GM12878 (cell line): ENCODE measurements around the gene SLC37A1. TPM values are rescaled to one million over a fixed set of nuclear protein-coding genes. Genes with fewer than 3 reads are reported as not detected.
A peak's percentile ranks its signal among the peaks of the same experiment; 100 is the strongest.

Source experiments
- ATAC-seq: fragments of 200-7000 bp; cut with Tn5 transposase; 3 replicates; pipeline ENCODE4 v1.9.1; 2020; ENCODE audit warnings: mild to moderate bottlenecking, moderate library complexity
- BruUV-seq: library from RNA; stranded (reverse); fragments of 400-500 nt; replicated peaks from 2 replicates; lab custom pipeline; 2021; lab: Mats Ljungman, UMichigan
- CTCF ChIA-PET: fragments of 300-600 bp; sonication (Branson Sonifier 250); formaldehyde crosslinking; extraction: SDS; loops from one replicate; lab custom pipeline; 2021; ENCODE audit warnings: inconsistent platforms; lab: Yijun Ruan, JAX
- POLR2A ChIA-PET: fragments of 350-600 bp; formaldehyde crosslinking; extraction: SDS; loops from one replicate; lab custom pipeline; 2021; ENCODE audit warnings: inconsistent platforms; lab: Charles Lee
- RAD21 ChIA-PET: fragments of 300-600 bp; sonication (Branson Sonifier 250); formaldehyde crosslinking; loops from one replicate; lab custom pipeline; 2023; ENCODE audit warnings: antibody characterized with exemption; ENCODE audit not compliant: unreplicated experiment; lab: Charles Lee
- SMC1A ChIA-PET: fragments of 300-600 bp; sonication (Branson Sonifier 250); formaldehyde crosslinking; loops from one replicate; lab custom pipeline; 2023; ENCODE audit not compliant: unreplicated experiment, uncharacterized antibody; lab: Charles Lee
- DNase-seq: peaks from one replicate; pipeline ENCODE4 v3.0.0-alpha.2; 2011; ENCODE audit warnings: low read depth, low spot score
- FAIRE-seq: peaks from 3 replicates; lab custom pipeline; 2011; peaks lifted over from hg19 to GRCh38; lab: Jason Lieb, UNC
- H2AFZ ChIP-seq: 2 replicates; pipeline ENCODE4 v1.6.0; 2011; ENCODE audit warnings: low read depth, low read length, control low read depth; ENCODE audit not compliant: control insufficient read depth
- H3K27ac ChIP-seq: 2 replicates; pipeline ENCODE4 v1.5.1; 2011; ENCODE audit warnings: control low read depth; ENCODE audit not compliant: control insufficient read depth, insufficient read depth
- H3K27me3 ChIP-seq, 2 experiments: replicated peaks in 1 of 2; 2 replicates each; pipeline versions ENCODE4 v1.6.0 to v1.6.1; 2011; ENCODE audit warnings: low read length in 1 of 2; ENCODE audit not compliant: control insufficient read depth in 2 of 2, insufficient read depth in 2 of 2
- H3K36me3 ChIP-seq, 2 experiments: 2 replicates each; pipeline ENCODE4 v1.5.1; 2011; ENCODE audit warnings: low read length in 1 of 2; ENCODE audit not compliant: control insufficient read depth in 2 of 2, insufficient read depth in 2 of 2
- H3K4me1 ChIP-seq: 2 replicates; pipeline ENCODE4 v1.6.1; 2011; ENCODE audit warnings: mild to moderate bottlenecking, low read length, moderate library complexity, mixed read lengths; ENCODE audit not compliant: control insufficient read depth, insufficient read depth
- H3K4me2 ChIP-seq: 2 replicates; pipeline ENCODE4 v1.6.0; 2011; ENCODE audit warnings: control low read depth; ENCODE audit not compliant: control insufficient read depth, insufficient read depth
- H3K4me3 ChIP-seq: fragments of 200-600 bp; sonication (generic); 2 replicates; pipeline ENCODE4 v1.5.1; 2016
- H3K79me2 ChIP-seq: 2 replicates; pipeline ENCODE4 v1.6.0; 2011; ENCODE audit warnings: low read length; ENCODE audit not compliant: control insufficient read depth, insufficient read depth
- H3K9ac ChIP-seq: 2 replicates; pipeline ENCODE4 v1.8.0; 2011; ENCODE audit warnings: low read length, control low read depth, mixed read lengths; ENCODE audit not compliant: control insufficient read depth, insufficient read depth
- H3K9me3 ChIP-seq: replicated peaks from 3 replicates; pipeline ENCODE4 v1.5.1; 2011; ENCODE audit warnings: mild to moderate bottlenecking, low read length; ENCODE audit not compliant: control insufficient read depth, insufficient read depth
- H4K20me1 ChIP-seq: 2 replicates; pipeline ENCODE4 v1.6.0; 2011; ENCODE audit not compliant: control insufficient read depth, insufficient read depth
- CUX1 ChIP-seq: IDR thresholded peaks from 2 replicates; pipeline ENCODE4 v1.6.1; 2012; ENCODE audit warnings: improper control_type of control experiment, low read depth, low read length; ENCODE audit not compliant: insufficient replicate concordance
- EZH2 ChIP-seq: IDR thresholded peaks from 2 replicates; pipeline ENCODE4 v1.6.1; 2012; ENCODE audit warnings: low read depth, mild to moderate bottlenecking, control low read depth, inconsistent platforms, low read length, borderline replicate concordance; ENCODE audit not compliant: control insufficient read depth
- FOXK2 ChIP-seq: fragments of 450-650 bp; IDR thresholded peaks from 2 replicates; pipeline ENCODE4 v1.6.1; 2017; ENCODE audit warnings: mild to moderate bottlenecking, moderate library complexity
- NR2C1 ChIP-seq: fragments of 450-650 bp; IDR thresholded peaks from 2 replicates; pipeline ENCODE4 v1.6.1; 2017; ENCODE audit warnings: antibody characterized with exemption, mild to moderate bottlenecking, moderate library complexity
- SPI1 ChIP-seq: IDR thresholded peaks from 2 replicates; pipeline ENCODE4 v1.6.1; 2011; ENCODE audit warnings: low read depth, mild to moderate bottlenecking, low read length, moderate library complexity, borderline replicate concordance; ENCODE audit not compliant: insufficient read depth
- WGBS: methylation state at CpG from one replicate; pipeline ENCODE4 v1.1.6; 2016; ENCODE audit warnings: low lambda C conversion rate; ENCODE audit not compliant: insufficient replicate concordance, insufficient coverage; ENCODE audit errors: missing lambda C conversion rate; 5-methylcytosine and 5-hydroxymethylcytosine counted together
- in situ Hi-C: fragments of 300-500 bp; cut with MboI; formaldehyde crosslinking; loops from 9 replicates; pipeline ENCODE4 v1.14.3; 2018; ENCODE audit warnings: mixed read lengths
- intact Hi-C: fragments of 100-400 bp; cut with micrococcal nuclease; formaldehyde crosslinking; loops from one replicate; pipeline ENCODE4 v1.14.2; 2022; ENCODE audit not compliant: unreplicated experiment
- polyA plus RNA-seq, 11 experiments: library from polyadenylated mRNA; depleted of rRNA in 4 of 11; unstranded in 6 of 11; stranded (reverse) in 5 of 11; fragments of >200 nt; fragmentation: Nextera tagmentation in 4 of 11; fragmentation: Illumina TruSeq in 1 of 11; extraction: Ambion mirVana in 4 of 11; extraction: Trizol in 1 of 11; gene quantifications; 1 replicate in 1 of 11; 2 replicates in 10 of 11; pipeline versions ENCODE4 v1.2.1 to v1.2.3, GENCODE V29; 2011 to 2016; ENCODE audit warnings: inconsistent platforms in 2 of 11, missing spikeins in 2 of 11, low read depth in 1 of 11
- total RNA-seq, 4 experiments: library from RNA; depleted of rRNA in 3 of 4; stranded (reverse); fragments of >200 nt in 3 of 4; fragmentation: Illumina TruSeq in 1 of 4; extraction: Trizol in 1 of 4; gene quantifications; 2 replicates each; pipeline versions ENCODE4 v1.2.1 to v1.2.3, GENCODE V29; 2013 to 2021
- TF ChIP-seq, protein P1 (sequence below): fragments of 450-650 bp; IDR thresholded peaks from 2 replicates; pipeline ENCODE4 v1.6.1; 2016; ENCODE audit warnings: mild to moderate bottlenecking

Gene SLC37A1
- total and polyA plus RNA-seq, 10 of the 15 experiments (the other 5 are each of a cell fraction or from before 2014, with no cell fraction given), result 1.1 to 35.5 (median 24.4) TPM

GRCh38 chr21:42518626-42519025 lies 5.0 kb downstream of the SLC37A1 start (continued):
- TF ChIP-seq CUX1 (no peak), EZH2 (no peak), FOXK2 (no peak)

DNA sequence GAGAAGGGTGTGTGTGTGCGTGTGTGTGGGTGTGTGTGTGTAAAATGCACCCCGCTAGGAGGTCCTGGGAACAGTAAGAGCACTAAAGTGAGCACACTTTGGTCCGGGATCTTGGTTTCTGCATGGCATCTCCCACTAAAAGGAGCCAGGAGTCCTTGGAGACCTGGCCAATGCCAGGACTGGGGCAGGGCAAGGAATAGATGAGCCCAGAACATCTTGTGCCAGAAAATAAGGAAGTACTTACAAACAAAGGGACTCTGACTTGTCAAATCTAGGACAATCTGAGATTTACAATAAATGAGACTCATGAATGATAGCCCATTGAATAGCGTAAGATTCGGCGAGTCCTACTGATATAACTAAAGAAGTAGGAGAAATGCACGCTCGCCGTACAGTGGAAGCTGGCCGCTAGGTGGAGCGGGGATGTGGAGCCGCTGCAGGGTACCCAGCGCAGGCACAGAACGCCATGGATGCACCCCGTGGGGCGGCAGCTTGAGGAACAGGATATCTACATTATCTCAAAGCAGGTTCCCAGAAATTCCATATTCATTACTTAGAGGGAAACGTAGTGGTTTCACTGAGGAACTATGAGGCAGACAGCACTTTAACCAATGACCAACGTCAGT lies 7.1 kb downstream of the SLC37A1 start:
- peaks cover 3 to 30% of the 10 kb centered on the region in 2 experiments; a peak in 3 of 4 replicates for H3K36me3 ChIP-seq
- CTCF ChIA-PET, result interaction anchor here (1.2 kb wide), 1 partner anchor 17 kb away, joined by 3 read pairs; no protein-coding TSS in a partner anchor
- SMC1A ChIA-PET, result interaction anchor here (1.9 to 10.8 kb wide), 2 partner anchors 15 to 16 kb away, joined by 5 to 132 read pairs; no protein-coding TSS in a partner anchor
- no peak for FAIRE-seq
- in situ Hi-C loops, result no loop called here
- H3K4me1 ChIP-seq, result peaks cover 29% of the 10 kb centered on the region
- H3K27me3 ChIP-seq, result no peaks in the 10 kb centered on the region
- WGBS, result 97% methylated on average over 18 of the region's 18 CpGs
- peaks cover 6% of the 10 kb centered on the region; the same call in 1 of the 2 replicates for H3K79me2 ChIP-seq
- TF ChIP-seq NR2C1 (no peak), SPI1 (peak; percentile 45; the same call in 1 of the 2 replicates)
- TF ChIP-seq, protein P1, sequence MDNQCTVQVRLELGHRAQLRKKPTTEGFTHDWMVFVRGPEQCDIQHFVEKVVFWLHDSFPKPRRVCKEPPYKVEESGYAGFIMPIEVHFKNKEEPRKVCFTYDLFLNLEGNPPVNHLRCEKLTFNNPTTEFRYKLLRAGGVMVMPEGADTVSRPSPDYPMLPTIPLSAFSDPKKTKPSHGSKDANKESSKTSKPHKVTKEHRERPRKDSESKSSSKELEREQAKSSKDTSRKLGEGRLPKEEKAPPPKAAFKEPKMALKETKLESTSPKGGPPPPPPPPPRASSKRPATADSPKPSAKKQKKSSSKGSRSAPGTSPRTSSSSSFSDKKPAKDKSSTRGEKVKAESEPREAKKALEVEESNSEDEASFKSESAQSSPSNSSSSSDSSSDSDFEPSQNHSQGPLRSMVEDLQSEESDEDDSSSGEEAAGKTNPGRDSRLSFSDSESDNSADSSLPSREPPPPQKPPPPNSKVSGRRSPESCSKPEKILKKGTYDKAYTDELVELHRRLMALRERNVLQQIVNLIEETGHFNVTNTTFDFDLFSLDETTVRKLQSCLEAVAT, result 0 out of 2 replicates have a peak, but pooled peaks have one; percentile 39
- TF ChIP-seq, all 136 proteins: peak for 2
- ChIA-PET POLR2A (interaction anchor here (1.2 kb wide), 1 partner anchor 16 kb away, joined by 3 read pairs; no protein-coding TSS in a partner anchor), RAD21 (no interaction called here)
- Histone ChIP-seq H3K27ac (no peak overlapping the region), H4K20me1 (no peaks in the 10 kb centered on the region), H3K9ac (no peak overlapping the region), H3K4me3 (no peak overlapping the region), H2AFZ (no peak overlapping the region), H3K4me2 (no peak overlapping the region), H3K9me3 (no peaks in the 10 kb centered on the region)
- intact Hi-C loops, result no loop called here
- DNase-seq (no peak), ATAC-seq (no peak)
- no TSS peak for BruUV-seq
